ENCODE measurements around the gene CDH16.

Gene CDH16

GRCh38 chr16:66895689-66895979, 23.1 kb downstream of the CDH16 start:
- DNase-seq: no peak

DNA sequence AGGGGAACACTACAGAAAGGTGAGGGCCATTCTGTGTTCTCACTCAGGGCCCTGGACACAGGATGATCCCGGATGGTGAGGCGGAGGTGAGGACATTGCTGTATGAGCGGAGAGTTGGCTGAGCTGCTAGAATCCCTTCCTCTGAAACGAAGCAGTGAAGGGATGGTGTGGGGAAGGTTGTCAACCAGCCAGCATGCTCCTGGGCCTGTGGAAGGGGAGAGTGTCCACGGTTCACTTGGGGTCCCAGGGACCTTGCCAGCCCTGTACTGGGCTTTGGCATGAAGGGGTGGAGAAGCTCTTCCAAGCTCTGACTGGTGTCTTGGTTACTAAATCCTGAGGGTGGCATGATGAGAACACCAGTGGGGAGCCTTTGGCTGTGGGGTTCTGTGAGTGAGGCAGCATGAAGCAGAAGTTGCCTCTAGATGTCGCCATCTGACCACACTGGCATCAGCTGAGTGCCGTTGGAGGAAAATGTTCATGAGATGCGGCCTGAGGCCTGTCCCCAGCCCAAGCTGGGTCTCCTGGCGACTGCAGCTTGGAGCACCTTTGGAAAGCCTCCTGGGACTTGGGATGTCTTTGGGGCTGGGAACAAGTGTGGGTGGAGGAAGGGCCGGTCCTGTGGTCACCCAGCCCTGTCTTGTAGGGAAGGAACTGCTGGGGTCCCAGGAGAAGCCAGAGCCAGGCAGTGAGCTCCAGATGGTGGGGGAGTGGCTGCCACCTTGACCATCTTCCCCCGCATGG, 23.6 kb downstream of the CDH16 start:
- DNase-seq: peak; percentile 61 to 65

DNA sequence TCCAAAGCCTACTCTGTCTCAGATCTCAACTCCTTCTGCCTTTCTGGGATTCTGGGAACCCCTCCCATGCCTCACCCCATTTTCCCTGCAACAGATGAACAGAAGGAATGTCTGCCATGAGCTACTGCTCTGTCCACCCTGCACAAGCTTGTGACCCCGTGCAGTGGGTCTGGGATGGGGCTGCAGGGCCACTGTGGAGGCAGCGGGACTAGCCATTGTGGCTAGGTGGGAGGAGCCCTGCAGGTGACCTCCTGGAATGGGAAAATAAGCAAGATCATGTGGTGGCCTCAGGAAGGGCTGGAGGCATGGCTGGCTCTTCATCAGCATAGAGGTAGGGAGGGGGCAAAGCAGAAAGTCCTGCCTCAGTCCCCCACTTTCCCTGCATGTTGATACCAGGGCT, 24.6 kb downstream of the CDH16 start:
- no peak for DNase-seq

GRCh38 chr16:66891797-66892196, 26.9 kb downstream of the CDH16 start:
- no peak for DNase-seq

- DNase-seq: no peak
Observed at GRCh38 chr16:66891360-66891759, 27.3 kb downstream of the CDH16 start.

DNA sequence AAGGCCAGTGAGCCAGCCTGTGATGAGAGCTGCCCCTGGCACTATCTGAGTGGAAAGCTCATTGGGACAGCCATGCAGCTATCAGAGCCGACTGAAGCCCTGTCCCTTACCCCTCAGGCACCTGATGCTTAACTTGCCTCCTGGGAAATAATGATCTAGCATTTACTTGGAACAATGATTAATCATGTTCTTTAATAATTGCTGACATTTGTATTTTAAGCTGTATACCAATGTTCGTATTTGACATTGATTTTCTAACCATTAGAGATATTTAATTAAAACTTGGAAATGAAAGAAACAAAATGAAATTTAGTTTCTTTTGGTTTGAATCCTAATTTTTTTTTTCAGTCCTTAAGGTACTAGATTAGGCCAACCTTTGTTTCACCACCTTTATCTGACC, 27.9 kb downstream of the CDH16 start:
- DNase-seq: no peak

GRCh38 chr16:66889622-66890021, 29.1 kb downstream of the CDH16 start:
- DNase-seq: no peak

DNA sequence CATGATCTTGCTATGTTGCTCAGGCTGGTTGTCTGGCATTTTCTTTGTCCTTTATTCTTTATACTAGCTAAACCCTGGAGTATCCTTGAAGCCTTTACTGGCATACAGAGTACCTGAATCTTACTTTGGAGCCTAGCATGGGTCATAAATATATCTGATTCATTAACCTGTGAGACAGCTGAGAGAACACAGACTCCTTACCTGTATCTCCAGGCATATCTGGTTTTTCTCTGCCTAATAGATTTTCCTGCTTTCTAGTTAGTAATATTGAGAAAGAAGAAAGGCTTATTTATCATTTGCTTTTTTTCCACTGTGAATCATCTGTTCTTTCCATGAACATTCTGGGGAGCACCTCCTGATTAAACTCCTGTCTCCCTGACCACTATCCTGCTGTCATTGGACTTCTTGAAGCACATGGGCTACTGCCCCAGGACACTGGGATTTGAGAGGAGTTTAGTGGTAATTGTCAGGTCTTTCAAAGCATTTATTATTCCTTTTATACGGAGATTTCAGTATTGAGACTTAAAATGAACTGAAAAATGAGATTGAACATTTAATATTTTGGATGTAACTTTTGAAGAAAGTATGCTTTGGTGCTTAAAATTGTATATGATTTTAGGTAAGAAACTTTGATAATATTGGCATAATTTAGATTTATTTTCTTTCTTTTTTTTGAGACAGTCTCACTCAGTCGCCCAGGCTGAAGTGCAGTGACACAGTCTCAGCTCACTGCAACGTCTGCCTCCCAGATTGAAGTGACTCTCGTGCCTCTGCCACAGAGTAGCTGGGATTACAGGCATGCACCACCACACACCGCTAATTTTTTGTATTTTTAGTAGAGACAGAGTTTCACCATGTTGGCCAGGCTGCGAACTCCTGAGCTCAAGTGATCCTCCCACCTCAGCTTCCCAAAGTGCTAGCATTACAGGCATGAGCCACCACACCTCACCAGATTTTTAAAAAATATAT, 29.8 kb downstream of the CDH16 start:
- DNase-seq: no peak

- no peak for DNase-seq
Observed at GRCh38 chr16:66886914-66887313, 31.8 kb downstream of the CDH16 start.

DNA sequence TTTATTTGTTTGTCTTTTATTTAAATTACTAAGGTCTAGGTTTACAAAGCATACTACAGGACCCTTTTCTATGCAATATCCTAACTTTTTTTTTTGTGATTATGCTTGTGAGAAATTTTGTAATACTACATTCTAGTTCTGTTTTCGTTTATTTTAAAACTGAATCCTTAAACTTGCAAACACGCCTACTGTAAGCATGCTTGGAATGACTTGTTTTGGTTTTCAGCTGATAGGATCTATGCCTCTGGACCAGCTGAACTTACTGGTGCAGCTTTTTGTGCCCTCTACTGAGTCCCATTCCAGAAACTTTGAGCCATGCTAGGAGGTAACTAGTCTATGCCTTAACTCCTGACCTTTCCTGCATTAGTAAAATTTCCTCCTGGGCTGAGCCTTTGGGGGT, 32.4 kb downstream of the CDH16 start:
- no peak for DNase-seq

GRCh38 chr16:66885491-66885890, 33.2 kb downstream of the CDH16 start:
- DNase-seq: no peak

DNA sequence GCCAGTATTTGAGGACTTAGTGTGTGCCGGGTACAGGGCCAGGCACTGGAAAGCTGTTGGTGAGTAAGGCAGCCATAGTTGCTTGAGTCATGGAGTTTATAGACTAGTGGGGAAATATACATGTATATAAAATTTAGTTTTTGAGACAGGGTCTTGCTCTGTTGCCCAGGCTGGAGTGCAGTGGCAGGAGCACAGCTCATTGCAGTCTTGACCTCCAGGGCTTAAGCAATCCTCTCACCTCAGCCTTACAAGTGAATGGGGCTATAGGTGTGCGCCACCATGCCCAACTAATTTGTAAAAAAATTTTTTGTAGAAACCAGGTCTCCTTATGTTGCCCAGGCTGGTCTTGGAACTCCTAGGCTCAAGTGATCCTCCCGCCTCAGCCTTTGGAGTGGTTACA, 36.0 kb downstream of the CDH16 start:
- DNase-seq: no peak

GRCh38 chr16:66881964-66882508, 36.6 kb downstream of the CDH16 start:
- DNase-seq: no peak

- DNase-seq: no peak
Observed at GRCh38 chr16:66881560-66881959, 37.1 kb downstream of the CDH16 start.

GRCh38 chr16:66881014-66881417, 37.7 kb downstream of the CDH16 start:
- DNase-seq: no peak

DNA sequence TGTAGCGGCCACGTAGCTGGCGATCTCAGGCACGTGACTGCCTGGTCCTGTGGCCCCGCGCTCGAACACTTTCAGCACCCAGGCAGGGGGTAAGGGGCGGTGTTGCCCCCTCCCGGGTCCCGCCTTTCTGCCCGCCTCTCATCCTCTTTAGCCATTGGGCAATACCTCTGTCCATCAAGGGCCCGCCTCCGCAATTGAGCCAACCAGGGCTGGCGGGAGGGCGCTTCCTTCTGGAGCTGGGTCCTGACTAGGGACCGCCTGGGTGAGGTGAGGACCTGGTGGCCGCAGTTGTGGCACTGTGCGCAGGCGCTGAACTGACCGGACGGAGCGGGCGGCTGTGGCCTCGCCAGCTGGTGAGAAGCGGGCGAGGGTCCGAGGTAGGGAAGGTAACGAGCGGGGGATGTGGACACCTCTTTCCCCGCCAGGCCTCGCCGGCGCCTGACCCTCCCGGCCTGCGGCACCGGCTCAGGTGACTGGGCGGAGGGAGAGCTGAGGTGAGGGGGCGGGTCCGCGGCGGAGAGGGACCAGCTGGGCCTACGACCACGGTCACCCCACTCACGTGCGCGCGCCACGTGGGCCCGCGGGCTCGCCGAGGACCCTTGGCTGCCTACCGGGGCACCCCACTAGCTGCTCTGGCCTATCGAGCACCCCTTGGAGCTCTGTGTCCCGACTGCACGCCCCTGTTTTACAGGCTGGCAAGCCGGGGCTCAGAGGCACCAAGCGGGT, 38.2 kb downstream of the CDH16 start, which contains the start of gene PDP2:
TSS of gene PDP2 (plus strand) at position 228 of the 726 bp plus-strand sequence. CDS start 3,770 bp downstream, outside the sequence.
- DNase-seq: peak; percentile 89 to 94

DNA sequence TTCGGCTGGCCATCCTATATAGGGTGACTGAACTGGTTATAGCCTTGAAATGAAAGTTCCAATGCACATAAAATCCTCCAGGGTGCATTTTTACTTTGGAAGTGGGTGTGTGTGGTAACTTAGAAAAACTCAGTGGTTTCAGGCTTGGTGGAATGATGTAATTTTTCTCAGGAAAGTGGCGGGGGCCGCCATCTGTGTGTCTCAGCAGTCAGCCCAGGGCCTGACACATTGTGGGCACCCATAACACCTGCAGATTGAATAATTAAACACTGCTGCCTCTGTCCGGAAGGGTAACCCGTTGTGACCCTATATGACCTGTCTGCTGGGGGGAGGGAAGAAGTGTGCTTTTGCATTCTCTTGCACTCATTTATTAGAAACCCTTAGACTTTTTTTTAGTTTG, 40.6 kb downstream of the CDH16 start:
- DNase-seq: no peak

DNA sequence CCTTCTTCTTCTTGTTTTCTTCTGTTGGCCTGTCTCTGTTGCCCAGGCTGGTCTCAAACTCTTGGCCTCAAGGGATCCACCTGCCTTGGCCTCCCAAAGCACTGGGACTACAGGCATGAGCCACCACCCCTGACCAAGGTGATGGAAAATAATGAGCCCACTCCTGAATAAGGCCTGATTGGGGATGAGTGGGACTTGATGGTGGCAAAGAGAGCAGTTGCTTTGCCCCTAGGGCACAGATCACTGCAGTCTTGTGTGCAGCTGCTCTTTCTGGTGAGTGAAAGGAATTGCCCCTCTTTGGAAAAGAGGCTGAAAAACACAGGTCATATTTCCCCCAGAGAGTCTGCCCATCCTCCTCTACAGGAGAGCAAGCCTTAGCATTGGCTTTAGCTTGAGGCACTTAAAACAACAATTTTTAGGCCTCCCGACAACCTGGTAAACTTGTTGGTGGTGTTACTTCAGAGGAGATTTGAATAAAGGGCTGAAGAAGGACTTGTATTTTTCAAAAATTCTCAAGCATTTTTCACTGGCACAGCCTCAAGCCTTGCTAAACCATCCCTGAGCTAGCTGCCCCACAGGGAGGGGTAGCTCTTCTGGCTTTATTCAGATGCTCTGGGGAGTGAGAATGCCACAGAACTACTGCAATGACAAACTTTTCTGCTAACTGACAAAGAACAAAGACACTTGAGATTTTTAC, 44.5 kb downstream of the CDH16 start:
- peak in 1 of 2 donors; percentile 2 for DNase-seq

GRCh38 chr16:66873685-66874055, 45.0 kb downstream of the CDH16 start:
- DNase-seq: no peak

DNA sequence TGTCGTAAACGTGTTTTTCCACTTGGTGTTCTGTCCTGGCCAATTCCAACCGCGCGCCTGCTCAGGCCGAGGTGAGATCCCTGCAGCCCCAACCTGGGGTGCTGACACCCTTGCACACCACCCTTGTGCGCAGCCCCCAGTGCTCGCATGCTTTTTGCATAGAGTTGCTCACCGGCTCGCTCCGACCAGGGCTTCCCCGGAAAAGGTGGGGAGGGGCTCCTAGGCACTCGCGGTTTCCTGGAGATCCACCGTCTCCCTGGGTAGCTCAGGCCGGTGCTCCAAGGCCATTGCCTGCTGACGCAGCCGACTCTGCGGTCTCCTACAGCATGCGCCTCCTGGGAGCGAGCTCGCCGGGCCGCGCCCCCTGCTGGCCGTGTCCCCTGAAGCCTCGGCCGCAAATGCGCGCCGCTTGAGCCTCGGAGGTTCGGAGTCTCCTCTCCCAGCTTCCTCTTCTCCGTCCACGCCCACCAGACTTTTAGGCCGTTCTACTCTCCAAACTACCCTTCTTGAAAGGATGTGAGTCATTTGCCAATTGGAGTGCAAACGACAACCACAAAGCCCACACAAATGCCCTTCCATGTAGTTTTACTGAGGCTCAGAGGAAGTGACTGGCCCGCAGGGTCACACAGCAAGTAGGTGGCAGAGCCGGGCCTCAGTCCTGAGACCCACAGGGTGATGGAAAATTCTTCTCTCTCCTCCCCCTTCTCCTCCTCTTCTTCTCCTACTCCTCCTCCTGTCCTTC, 45.6 kb downstream of the CDH16 start:
- peak; percentile 87 to 92 for DNase-seq

DNA sequence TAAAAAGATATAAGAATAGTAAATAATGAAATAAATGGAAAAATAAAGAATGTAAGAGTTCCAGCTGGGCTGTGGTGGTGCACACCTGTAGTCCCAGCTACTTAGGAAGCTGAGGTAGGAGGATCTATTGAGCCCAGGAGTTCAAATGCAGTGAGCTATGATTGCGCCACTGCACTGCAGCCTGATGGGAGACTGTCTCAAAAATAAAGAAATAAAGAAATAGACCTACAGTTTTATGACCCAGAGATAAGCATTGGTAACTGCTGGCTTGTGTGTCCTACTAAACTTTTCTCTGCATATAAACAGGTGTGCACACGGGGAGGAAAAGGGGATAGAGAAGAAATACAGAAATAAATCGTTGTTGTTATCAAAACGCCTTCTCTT, 46.1 kb downstream of the CDH16 start:
- no peak for DNase-seq

GRCh38 chr16:66871840-66872239, 46.8 kb downstream of the CDH16 start:
- no peak for DNase-seq
